HCT116 (cell line): ENCODE results near the gene LHPP. TPM values are rescaled to one million over a fixed set of nuclear protein-coding genes. Genes with fewer than 3 reads are reported as not detected.

ENCODE experiments used
- ATAC-seq: fragments of 200-7000 bp; cut with Tn5 transposase; 2 replicates; pipeline ENCODE4 v1.9.1; 2020; ENCODE audit warnings: mild to moderate bottlenecking, moderate library complexity
- BruUV-seq: library from RNA; stranded (reverse); fragments of 400-500 nt; replicated peaks from 2 replicates; lab custom pipeline; 2021; lab: Mats Ljungman, UMichigan
- CTCF ChIA-PET: fragments of 300-600 bp; sonication (Branson Sonifier 250); formaldehyde crosslinking; loops from one replicate; lab custom pipeline; 2021; ENCODE audit warnings: antibody characterized with exemption; lab: Charles Lee
- POLR2A ChIA-PET: fragments of 300-600, 350-600 bp; sonication (Branson Sonifier 250); formaldehyde crosslinking; loops from one replicate; lab custom pipeline; 2021; ENCODE audit warnings: antibody characterized with exemption; lab: Charles Lee
- RAD21 ChIA-PET, 2 experiments: fragments of 300-600 bp; sonication (Branson Sonifier 250); formaldehyde crosslinking; loops; one replicate each; lab custom pipeline; 2023; ENCODE audit warnings: low total read pairs in 2 of 2; ENCODE audit not compliant: uncharacterized antibody in 2 of 2, unreplicated experiment in 2 of 2, low non-redundant PET in 1 of 2; lab: Charles Lee
- DNase-seq: peaks from one replicate; pipeline ENCODE4 v3.0.0-alpha.2; 2010; ENCODE audit warnings: low read depth, low spot score
- H2AFZ ChIP-seq: fragments of 200-600 bp; shearing (Covaris generic), sonication (generic); 2 replicates; pipeline ENCODE4 v1.6.1; 2017; ENCODE audit warnings: low read depth, mixed run types, mixed read lengths, antibody characterized with exemption, low read length; ENCODE audit not compliant: poor library complexity, severe bottlenecking
- H3K27ac ChIP-seq: 2 replicates; pipeline ENCODE4 v1.5.1; 2012; ENCODE audit warnings: low read depth, low read length
- H3K27me3 ChIP-seq: fragments of 200-600 bp; sonication (generic); 2 replicates; pipeline ENCODE4 v1.6.1; 2016; ENCODE audit warnings: mixed run types, low read length, mixed read lengths; ENCODE audit not compliant: insufficient read depth
- H3K36me3 ChIP-seq, 2 experiments: fragments of 200-500 bp in 1 of 2; fragments of 200-600 bp in 1 of 2; sonication (Bioruptor generic) in 1 of 2; sonication (generic) in 1 of 2; 2 replicates each; pipeline versions ENCODE4 v1.5.1 to v1.6.1; 2014 to 2016; ENCODE audit warnings: low read length in 2 of 2, inconsistent platforms in 1 of 2, mixed read lengths in 1 of 2, mixed run types in 1 of 2; ENCODE audit not compliant: insufficient read depth in 2 of 2, control insufficient read depth in 1 of 2
- H3K4me1 ChIP-seq, 2 experiments: fragments of 200-600 bp in 1 of 2; sonication (generic) in 1 of 2; 2 replicates each; pipeline versions ENCODE4 v1.5.1 to v1.6.1; 2012 to 2017; ENCODE audit warnings: low read length in 2 of 2, inconsistent platforms in 1 of 2, mild to moderate bottlenecking in 1 of 2, mixed read lengths in 1 of 2, mixed run types in 1 of 2, moderate library complexity in 1 of 2; ENCODE audit not compliant: insufficient read depth in 2 of 2, control insufficient read depth in 1 of 2
- H3K4me2 ChIP-seq: fragments of 200-600 bp; sonication (generic); 2 replicates; pipeline ENCODE4 v1.6.1; 2017; ENCODE audit warnings: mixed run types, low read length, mixed read lengths
- H3K4me3 ChIP-seq, 2 experiments: fragments of 200-600 bp in 1 of 2; sonication (generic) in 1 of 2; replicated peaks in 1 of 2; 2 replicates each; pipeline ENCODE4 v1.5.1; 2011 to 2016; ENCODE audit warnings: low read length in 2 of 2, control low read depth in 1 of 2, low read depth in 1 of 2, mild to moderate bottlenecking in 1 of 2, mixed read lengths in 1 of 2, mixed run types in 1 of 2
- H3K79me2 ChIP-seq: fragments of 200-600 bp; sonication (generic); 2 replicates; pipeline ENCODE4 v1.6.1; 2017; ENCODE audit warnings: mild to moderate bottlenecking, mixed run types, low read length, moderate library complexity, mixed read lengths; ENCODE audit not compliant: insufficient read depth
- H3K9ac ChIP-seq: fragments of 200-600 bp; sonication (generic); 2 replicates; pipeline ENCODE4 v1.6.1; 2016; ENCODE audit warnings: low read length, mixed read lengths
- H3K9me2 ChIP-seq: fragments of 200-600 bp; sonication (generic), shearing (Covaris generic); 2 replicates; pipeline ENCODE4 v1.6.1; 2017; ENCODE audit warnings: mixed run types, mild to moderate bottlenecking, moderate library complexity; ENCODE audit not compliant: insufficient read depth
- H3K9me3 ChIP-seq, 2 experiments: fragments of 200-500 bp in 1 of 2; fragments of 200-600 bp in 1 of 2; sonication (Bioruptor generic) in 1 of 2; sonication (generic) in 1 of 2; 2 replicates each; pipeline ENCODE4 v1.6.1; 2014 to 2017; ENCODE audit warnings: low read length in 2 of 2, mixed read lengths in 2 of 2, inconsistent platforms in 1 of 2, low read depth in 1 of 2, mild to moderate bottlenecking in 1 of 2, mixed run types in 1 of 2, moderate library complexity in 1 of 2; ENCODE audit not compliant: control insufficient read depth in 1 of 2, insufficient read depth in 1 of 2
- H4K20me1 ChIP-seq: fragments of 200-600 bp; sonication (generic), shearing (Covaris generic); 2 replicates; pipeline ENCODE4 v1.6.1; 2017; ENCODE audit warnings: mixed run types, mild to moderate bottlenecking, moderate library complexity; ENCODE audit not compliant: insufficient read depth
- CEBPB ChIP-seq: IDR thresholded peaks from 2 replicates; pipeline ENCODE4 v1.6.1; 2012; ENCODE audit warnings: low read depth
- CTCF ChIP-seq, 3 experiments: fragments of 200-600 bp in 1 of 3; sonication (generic) in 1 of 3; IDR thresholded peaks in 2 of 3; conservative IDR thresholded peaks in 1 of 3; 2 replicates each; pipeline ENCODE4 v1.5.1; 2012 to 2017; ENCODE audit warnings: low read depth in 2 of 3, low read length in 2 of 3, antibody characterized with exemption in 1 of 3, borderline replicate concordance in 1 of 3, control low read depth in 1 of 3, mild to moderate bottlenecking in 1 of 3, mixed read lengths in 1 of 3, mixed run types in 1 of 3, moderate library complexity in 1 of 3; ENCODE audit not compliant: insufficient read depth in 1 of 3
- EZH2phosphoT487 ChIP-seq: fragments of 200-600 bp; IDR thresholded peaks from 2 replicates; pipeline ENCODE4 v1.6.1; 2018; ENCODE audit warnings: antibody characterized with exemption, borderline replicate concordance
- POLR2A ChIP-seq: IDR thresholded peaks from 2 replicates; pipeline ENCODE4 v1.7.0; 2011; ENCODE audit warnings: borderline replicate concordance; ENCODE audit not compliant: insufficient read depth, insufficient read length; ENCODE audit errors: extremely low read depth
- RAD21 ChIP-seq: IDR thresholded peaks from 2 replicates; pipeline ENCODE4 v1.6.1; 2012; ENCODE audit warnings: low read depth, mild to moderate bottlenecking
- YY1 ChIP-seq: IDR thresholded peaks from 2 replicates; pipeline ENCODE4 v1.6.1; 2011; ENCODE audit warnings: low read length, low read depth, moderate library complexity, mild to moderate bottlenecking; ENCODE audit not compliant: insufficient replicate concordance; ENCODE audit errors: extremely low read depth
- intact Hi-C: fragments of 100-400 bp; cut with micrococcal nuclease; formaldehyde crosslinking; loops from 2 replicates; pipeline ENCODE4 v1.10.0; 2022
- total RNA-seq: library from RNA; stranded (reverse); gene quantifications from one replicate; pipeline ENCODE4 v1.2.1, GENCODE V29; 2021; ENCODE audit not compliant: unreplicated experiment

Gene LHPP
- total RNA-seq, 1 experiment from 2014 or later: 45.8 TPM

GRCh38 chr10:124558339-124559321 is 97.0 kb downstream of the LHPP start:
- no peak overlapping the region for H2AFZ ChIP-seq
- H3K4me2 ChIP-seq: no peak overlapping the region
- DNase-seq (no peak), ATAC-seq (no peak)
- RAD21 ChIA-PET: interaction anchor here in 1 of 2 experiments (0.7 kb wide), 1 partner anchor 29 kb away, joined by 3 read pairs; no protein-coding TSS in a partner anchor
- CTCF ChIA-PET: no interaction called here
- H4K20me1 ChIP-seq: no peaks in the 10 kb centered on the region
- no peaks in the 10 kb centered on the region for H3K9me2 ChIP-seq
- no peaks in the 10 kb centered on the region for H3K4me1 ChIP-seq
- no peaks in the 10 kb centered on the region for H3K27me3 ChIP-seq
- BruUV-seq: no TSS peak
- no peak overlapping the region for H3K4me3 ChIP-seq
- no peak overlapping the region for H3K27ac ChIP-seq
- no peak overlapping the region for H3K9ac ChIP-seq
- H3K9me3 ChIP-seq: no peaks in the 10 kb centered on the region
- no peaks in the 10 kb centered on the region for H3K79me2 ChIP-seq
- intact Hi-C loops: no loop called here
- no peaks in the 10 kb centered on the region for H3K36me3 ChIP-seq
- POLR2A ChIA-PET: no interaction called here
- TF ChIP-seq RAD21: no peak
- TF ChIP-seq POLR2A: no peak
- no peak for TF ChIP-seq EZH2phosphoT487
- TF ChIP-seq CTCF (IDR thresholded peaks at IDR 0.05 in 2 of 3, conservative IDR thresholded peaks at IDR 0.05 in 1 of 3; ENCODE audit: borderline replicate concordance in 1 of 3, insufficient read depth in 1 of 3, low read depth in 2 of 3, low read length in 2 of 3): no peak
- no peak for TF ChIP-seq YY1
- no peak for TF ChIP-seq CEBPB
